Kidney (tissue), 14 donors: ENCODE measurements around the gene RBAK. TPM values are rescaled to one million over a fixed set of nuclear protein-coding genes. Genes with fewer than 3 reads are reported as not detected.
"Not testable (repeated sequence)": the region's sequence is repeated elsewhere in the genome, so short reads cannot be mapped to it uniquely, and the experiment has no call there.

Source experiments
- DNase-seq, 5 donors: peaks; one replicate each; pipeline ENCODE4 v3.0.0-alpha.2; 2013 to 2020
- FAIRE-seq: peaks from 2 replicates; lab custom pipeline; 2012; peaks lifted over from hg19 to GRCh38; lab: Jason Lieb, UNC
- H3K27ac ChIP-seq, 2 donors: one replicate each; pipeline ENCODE4 v1.7.0; 2013; ENCODE audit warnings: low read depth in 2 of 2, low read length in 2 of 2, inconsistent platforms in 1 of 2
- H3K27me3 ChIP-seq: one replicate; pipeline ENCODE4 v1.7.1; 2013; ENCODE audit warnings: low read length, inconsistent platforms; ENCODE audit not compliant: control insufficient read depth, insufficient read depth
- H3K36me3 ChIP-seq, 3 donors: one replicate each; pipeline versions ENCODE4 v1.7.0 to v1.7.1; 2013; ENCODE audit warnings: low read length in 3 of 3, control low read depth in 1 of 3, inconsistent platforms in 1 of 3; ENCODE audit not compliant: insufficient read depth in 3 of 3, control insufficient read depth in 2 of 3
- H3K4me1 ChIP-seq, 3 donors: one replicate each; pipeline versions ENCODE4 v1.7.0 to v1.7.1; 2013; ENCODE audit warnings: low read length in 3 of 3, inconsistent platforms in 1 of 3, low read depth in 1 of 3; ENCODE audit not compliant: control insufficient read depth in 2 of 3, insufficient read depth in 2 of 3
- H3K4me3 ChIP-seq, 3 donors: one replicate each; pipeline versions ENCODE4 v1.7.0 to v1.8.1; 2013; ENCODE audit warnings: low read length in 3 of 3, control low read depth in 1 of 3, inconsistent platforms in 1 of 3
- H3K9ac ChIP-seq, 3 donors: one replicate each; pipeline versions ENCODE4 v1.7.0 to v1.7.1; 2013; ENCODE audit warnings: low read length in 3 of 3, control low read depth in 1 of 3, inconsistent platforms in 1 of 3
- H3K9me3 ChIP-seq, 3 donors: one replicate each; pipeline versions ENCODE4 v1.7.0 to v1.7.1; 2013; ENCODE audit warnings: low read length in 3 of 3, control low read depth in 1 of 3, inconsistent platforms in 1 of 3; ENCODE audit not compliant: control insufficient read depth in 2 of 3, insufficient read depth in 1 of 3
- intact Hi-C: fragments of 100-400 bp; cut with DNase I; formaldehyde crosslinking; loops from one replicate; pipeline ENCODE4 v1.11.1; 2022
- polyA plus RNA-seq: library from polyadenylated mRNA; stranded (reverse); fragments of 350-450 nt; fragmentation: Illumina TruSeq; extraction: RNeasy Lipid Tissue Mini Kit (QIAGEN cat#74804); gene quantifications from one replicate; pipeline ENCODE4 v1.2.3, GENCODE V29; 2014; ENCODE audit warnings: low read depth, low replicate concordance; ENCODE audit not compliant: insufficient read depth
- total RNA-seq: library from RNA; stranded (reverse); fragmentation: NEBNext Ultra II Directional; extraction: Animal tissue kit (Norgen Biotek cat#: 25700); gene quantifications from one replicate; pipeline ENCODE4 v1.2.1, GENCODE V29; 2021
- TF ChIP-seq, protein P1 (sequence below): IDR thresholded peaks from 3 replicates; pipeline ENCODE4 v1.5.1; 2012; ENCODE audit warnings: mild to moderate bottlenecking, moderate library complexity, borderline replicate concordance; ENCODE audit not compliant: insufficient read depth; ENCODE audit errors: extremely low read depth
- donor health status: control.
- donor health status: control.
- donor health status: control.
- donor health status: control.
- donor health status: control.
- donor health status: DM: yes; HTN: yes; CAD: no.
- donor health status: Normal renal cell carcinoma (clear cell type).

Gene RBAK
- total and polyA plus RNA-seq, 2 donors from 2014 or later = 3.2 to 14.1 TPM

DNA sequence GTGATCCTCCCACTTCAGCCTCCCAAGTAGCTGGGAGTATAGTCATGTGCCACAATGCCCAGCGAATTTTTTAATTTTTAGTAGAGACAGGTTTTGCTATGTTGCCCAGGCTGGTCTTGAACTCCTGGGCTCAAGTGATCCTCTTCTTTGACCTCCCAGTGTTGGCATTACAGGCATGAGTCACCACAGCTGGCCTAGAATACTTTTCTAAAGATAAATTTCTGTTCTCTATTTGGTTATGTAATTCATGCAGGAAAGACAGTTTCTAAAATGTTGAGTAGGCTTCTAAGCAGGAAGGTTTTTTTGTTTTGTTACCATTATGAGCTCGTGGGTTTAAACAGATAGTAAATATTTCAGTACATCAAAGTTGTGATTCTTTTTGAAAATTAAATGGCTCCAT, 5.0 kb downstream of the RBAK start:
- Histone ChIP-seq H3K9ac (no peak overlapping the region), H3K27me3 (no peaks in the 10 kb centered on the region), H3K9me3 (peaks cover 2 to 17% (median 7%) of the 10 kb centered on the region in 3 donors), H3K4me3 (no peak overlapping the region), H3K4me1 (no peaks in the 10 kb centered on the region), H3K36me3 (peaks cover 0 to 17% (median 5%) of the 10 kb centered on the region in 3 donors), H3K27ac (no peak overlapping the region)
- intact Hi-C loops = no loop called here
- FAIRE-seq = no peak
- DNase-seq = no peak
- TF ChIP-seq, protein P1, sequence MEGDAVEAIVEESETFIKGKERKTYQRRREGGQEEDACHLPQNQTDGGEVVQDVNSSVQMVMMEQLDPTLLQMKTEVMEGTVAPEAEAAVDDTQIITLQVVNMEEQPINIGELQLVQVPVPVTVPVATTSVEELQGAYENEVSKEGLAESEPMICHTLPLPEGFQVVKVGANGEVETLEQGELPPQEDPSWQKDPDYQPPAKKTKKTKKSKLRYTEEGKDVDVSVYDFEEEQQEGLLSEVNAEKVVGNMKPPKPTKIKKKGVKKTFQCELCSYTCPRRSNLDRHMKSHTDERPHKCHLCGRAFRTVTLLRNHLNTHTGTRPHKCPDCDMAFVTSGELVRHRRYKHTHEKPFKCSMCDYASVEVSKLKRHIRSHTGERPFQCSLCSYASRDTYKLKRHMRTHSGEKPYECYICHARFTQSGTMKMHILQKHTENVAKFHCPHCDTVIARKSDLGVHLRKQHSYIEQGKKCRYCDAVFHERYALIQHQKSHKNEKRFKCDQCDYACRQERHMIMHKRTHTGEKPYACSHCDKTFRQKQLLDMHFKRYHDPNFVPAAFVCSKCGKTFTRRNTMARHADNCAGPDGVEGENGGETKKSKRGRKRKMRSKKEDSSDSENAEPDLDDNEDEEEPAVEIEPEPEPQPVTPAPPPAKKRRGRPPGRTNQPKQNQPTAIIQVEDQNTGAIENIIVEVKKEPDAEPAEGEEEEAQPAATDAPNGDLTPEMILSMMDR = no peak

DNA sequence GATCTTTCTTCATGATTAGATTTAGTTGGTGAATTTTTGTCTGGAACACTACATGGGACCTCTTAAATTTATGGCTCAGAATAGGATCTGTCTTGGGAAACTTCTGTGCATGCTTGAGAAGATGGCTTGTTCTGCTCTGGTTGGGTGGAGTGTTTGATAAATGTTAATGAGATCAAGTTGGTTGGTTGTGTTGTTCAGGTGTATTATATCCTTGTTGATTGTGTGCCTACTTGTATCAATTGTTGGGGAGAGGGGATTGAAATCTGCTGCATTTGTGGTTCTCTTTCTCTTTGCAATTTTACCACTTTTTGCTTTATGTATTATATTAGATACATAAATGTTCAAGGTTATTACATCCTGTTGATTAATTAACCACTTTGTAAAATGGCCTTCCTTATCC, 6.1 kb downstream of the RBAK start:
- H3K27me3 ChIP-seq, H3K4me1 ChIP-seq, H3K27ac ChIP-seq, H3K9ac ChIP-seq, H3K4me3 ChIP-seq, FAIRE-seq, intact Hi-C loops, DNase-seq: not testable (repeated sequence)
- peaks cover 2 to 17% (median 7%) of the 10 kb centered on the region in 3 donors for H3K9me3 ChIP-seq
- peaks cover 0 to 17% (median 6%) of the 10 kb centered on the region in 3 donors for H3K36me3 ChIP-seq

DNA sequence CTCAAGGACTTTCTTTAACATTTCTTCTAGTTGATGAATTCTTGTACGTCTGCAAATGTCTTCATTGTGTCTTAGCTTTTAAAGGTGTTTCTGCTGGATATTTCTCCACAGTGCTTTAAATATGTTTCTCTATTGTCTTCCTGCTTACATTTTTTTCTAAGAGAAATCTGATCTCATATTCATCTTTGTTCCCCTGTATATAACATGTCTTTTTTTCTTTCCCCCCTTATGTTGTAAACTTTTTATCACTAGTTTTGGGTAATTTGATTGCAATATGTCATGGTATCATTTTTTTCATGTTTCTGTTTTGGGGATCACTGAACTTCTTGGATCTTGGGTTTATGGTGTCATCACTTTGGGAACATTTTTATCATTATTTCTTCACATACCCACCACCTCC, 7.5 kb downstream of the RBAK start:
- H3K9me3 ChIP-seq = peaks cover 3 to 17% (median 7%) of the 10 kb centered on the region in 3 donors
- no peak for DNase-seq
- no peaks in the 10 kb centered on the region for H3K27me3 ChIP-seq
- no peak overlapping the region for H3K4me3 ChIP-seq
- H3K4me1 ChIP-seq = no peaks in the 10 kb centered on the region
- no peak for FAIRE-seq
- H3K27ac ChIP-seq = no peak overlapping the region
- TF ChIP-seq, protein P1 = no peak
- no peak overlapping the region for H3K9ac ChIP-seq
- H3K36me3 ChIP-seq = peaks cover 7 to 29% (median 14%) of the 10 kb centered on the region in 3 donors
- intact Hi-C loops = no loop called here

DNA sequence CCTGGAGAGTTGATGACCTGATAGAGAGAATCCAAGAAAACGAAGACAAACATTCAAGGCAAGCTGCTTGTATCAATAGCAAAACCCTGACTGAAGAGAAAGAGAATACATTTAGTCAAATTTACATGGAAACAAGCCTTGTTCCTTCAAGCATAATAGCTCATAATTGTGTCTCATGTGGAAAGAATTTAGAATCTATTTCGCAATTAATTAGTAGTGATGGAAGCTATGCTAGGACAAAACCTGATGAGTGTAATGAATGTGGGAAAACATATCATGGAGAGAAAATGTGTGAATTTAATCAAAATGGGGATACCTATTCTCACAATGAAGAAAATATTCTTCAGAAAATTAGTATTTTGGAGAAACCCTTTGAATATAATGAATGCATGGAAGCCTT, 18.0 kb downstream of the RBAK start:
- Histone ChIP-seq H3K27me3 (no peaks in the 10 kb centered on the region), H3K9me3 (peaks cover 18 to 84% (median 62%) of the 10 kb centered on the region in 3 donors), H3K36me3 (peaks cover 43 to 57% (median 46%) of the 10 kb centered on the region in 3 donors), H3K4me3 (peak overlapping the region in 2 of 3 donors; percentile 42), H3K27ac (no peak overlapping the region), H3K9ac (no peak overlapping the region), H3K4me1 (no peaks in the 10 kb centered on the region)
- no peak for FAIRE-seq
- intact Hi-C loops = no loop called here
- TF ChIP-seq, protein P1 = no peak
- no peak for DNase-seq
